Gastrocnemius medialis (tissue), 4 donors: ENCODE measurements around the gene TMUB1.

Experiments used
- POLR2A ChIP-seq, 2 donors: fragments of 450-650 bp; IDR thresholded peaks; one replicate each; pipeline ENCODE4 v1.6.1; 2017; ENCODE audit warnings: antibody characterized with exemption in 2 of 2, mild to moderate bottlenecking in 2 of 2, moderate library complexity in 2 of 2
- TF ChIP-seq, protein P1 (sequence below), 5 experiments: fragments of 450-650 bp in 3 of 5; fragments of 200-600 bp in 2 of 5; sonication (generic) in 2 of 5; IDR thresholded peaks in 4 of 5; conservative IDR thresholded peaks in 1 of 5; 1 replicate in 4 of 5; 2 replicates in 1 of 5; pipeline ENCODE4 v1.5.1; 2016 to 2019; ENCODE audit warnings: antibody characterized with exemption in 5 of 5, mild to moderate bottlenecking in 3 of 5, moderate library complexity in 3 of 5

DNA sequence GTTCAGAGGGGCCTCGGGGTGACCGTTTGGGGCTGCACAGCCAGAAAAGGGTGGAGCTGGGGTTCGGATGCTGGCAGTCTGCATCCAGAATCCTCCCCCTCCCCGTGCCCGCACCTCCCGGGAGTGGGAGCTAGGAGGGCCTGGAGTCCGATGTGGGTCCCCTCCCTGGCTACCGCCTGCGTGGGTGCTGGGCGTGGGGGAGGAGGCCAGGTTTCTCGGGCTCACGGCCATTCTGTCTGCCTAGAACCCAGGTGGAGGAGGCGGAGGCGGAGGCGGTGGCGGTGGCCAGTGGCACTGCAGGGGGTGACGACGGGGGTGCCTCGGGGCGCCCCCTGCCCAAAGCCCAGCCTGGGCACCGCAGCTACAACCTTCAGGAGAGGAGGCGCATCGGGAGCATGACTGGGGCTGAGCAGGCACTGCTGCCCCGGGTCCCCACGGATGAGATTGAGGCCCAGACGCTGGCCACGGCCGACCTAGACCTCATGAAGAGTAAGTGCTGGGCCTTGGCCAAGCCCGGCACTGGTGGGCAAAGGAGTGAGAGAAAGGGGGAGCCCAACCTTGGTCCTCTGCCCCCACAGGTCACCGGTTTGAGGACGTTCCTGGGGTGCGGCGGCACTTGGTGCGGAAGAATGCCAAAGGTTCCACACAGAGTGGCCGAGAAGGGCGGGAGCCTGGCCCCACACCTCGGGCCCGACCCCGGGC, 16.9 kb downstream of the TMUB1 start:
- TF ChIP-seq POLR2A (IDR thresholded peaks at IDR 0.05) = no peak
- TF ChIP-seq, protein P1, sequence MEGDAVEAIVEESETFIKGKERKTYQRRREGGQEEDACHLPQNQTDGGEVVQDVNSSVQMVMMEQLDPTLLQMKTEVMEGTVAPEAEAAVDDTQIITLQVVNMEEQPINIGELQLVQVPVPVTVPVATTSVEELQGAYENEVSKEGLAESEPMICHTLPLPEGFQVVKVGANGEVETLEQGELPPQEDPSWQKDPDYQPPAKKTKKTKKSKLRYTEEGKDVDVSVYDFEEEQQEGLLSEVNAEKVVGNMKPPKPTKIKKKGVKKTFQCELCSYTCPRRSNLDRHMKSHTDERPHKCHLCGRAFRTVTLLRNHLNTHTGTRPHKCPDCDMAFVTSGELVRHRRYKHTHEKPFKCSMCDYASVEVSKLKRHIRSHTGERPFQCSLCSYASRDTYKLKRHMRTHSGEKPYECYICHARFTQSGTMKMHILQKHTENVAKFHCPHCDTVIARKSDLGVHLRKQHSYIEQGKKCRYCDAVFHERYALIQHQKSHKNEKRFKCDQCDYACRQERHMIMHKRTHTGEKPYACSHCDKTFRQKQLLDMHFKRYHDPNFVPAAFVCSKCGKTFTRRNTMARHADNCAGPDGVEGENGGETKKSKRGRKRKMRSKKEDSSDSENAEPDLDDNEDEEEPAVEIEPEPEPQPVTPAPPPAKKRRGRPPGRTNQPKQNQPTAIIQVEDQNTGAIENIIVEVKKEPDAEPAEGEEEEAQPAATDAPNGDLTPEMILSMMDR (IDR thresholded peaks at IDR 0.05 in 4 of 5, conservative IDR thresholded peaks at IDR 0.05 in 1 of 5) = no peak
